ENCODE data around the gene DIRAS1. TPM values are rescaled to one million over a fixed set of nuclear protein-coding genes. Genes with fewer than 3 reads are reported as not detected.
A peak's percentile ranks its signal among the peaks of the same experiment; 100 is the strongest.

Gene DIRAS1
- total and polyA plus RNA-seq, 2 of the 8 experiments (the other 6 are each of a cell fraction or from before 2014, with no cell fraction given) = 20.2 to 22.3 TPM

- Histone ChIP-seq H3K9ac (replicated peaks in 1 of 4; ENCODE audit: extremely low read depth in 1 of 4, low read depth in 3 of 4, low read length in 3 of 4) (no peak overlapping the region), H3K27ac (ENCODE audit: low read depth, low read length) (no peak overlapping the region), H2BK120ac (replicated peaks; ENCODE audit: low read depth, low read length) (no peak overlapping the region), H2BK5ac (ENCODE audit: low read depth, low read length) (no peak overlapping the region), H4K91ac (replicated peaks; ENCODE audit: insufficient read length, low read length) (no peak overlapping the region), H3K4ac (replicated peaks; ENCODE audit: insufficient read length, low read depth, low read length) (no peak overlapping the region), H3K23ac (ENCODE audit: insufficient read length) (no peak overlapping the region), H2BK20ac (ENCODE audit: low read length) (no peak overlapping the region), H3K4me2 (ENCODE audit: insufficient read depth in 1 of 2, low read depth in 2 of 2, low read length in 2 of 2) (no peak overlapping the region), H3K36me3 (ENCODE audit: control insufficient read depth in 2 of 4, insufficient read depth in 4 of 4, low read length in 3 of 4) (peaks cover 8 to 30% (median 20%) of the 10 kb centered on the region in 4 experiments; a peak in 7 of 8 replicates), H3K23me2 (ENCODE audit: low read depth, low read length) (no peaks in the 10 kb centered on the region), H4K8ac (ENCODE audit: extremely low read depth, insufficient read depth, low read length) (peak overlapping the region; percentile 51), H3K79me1 (ENCODE audit: low read depth, low read length) (peaks cover 12% of the 10 kb centered on the region; the same call in 1 of the 2 replicates), H3K14ac (ENCODE audit: insufficient read length) (no peak overlapping the region), H3K56ac (replicated peaks; ENCODE audit: insufficient read length, low read depth, low read length) (no peak overlapping the region), H3K4me3 (ENCODE audit: extremely low read depth in 1 of 4, insufficient read depth in 2 of 4, low read depth in 3 of 4, low read length in 4 of 4) (no peak overlapping the region), H3K18ac (ENCODE audit: extremely low read depth, low read length) (no peak overlapping the region), H2BK15ac (ENCODE audit: low read length) (no peak overlapping the region), H3K79me2 (ENCODE audit: control insufficient read depth in 1 of 2, insufficient read depth in 2 of 2, low read length in 2 of 2) (peaks cover 11 to 42% of the 10 kb centered on the region in 2 experiments; a peak in 3 of 4 replicates), H3K27me3 (replicated peaks in 1 of 4; ENCODE audit: control insufficient read depth in 3 of 4, extremely low read depth in 1 of 4, insufficient read depth in 3 of 4, low read length in 3 of 4) (no peaks in the 10 kb centered on the region), H2AK5ac (ENCODE audit: low read depth, low read length) (no peak overlapping the region), H2BK12ac (ENCODE audit: low read depth, low read length) (no peak overlapping the region), H4K5ac (ENCODE audit: insufficient read length, low read depth, low read length) (no peak overlapping the region), H2AFZ (ENCODE audit: low read length) (no peak overlapping the region), H4K20me1 (replicated peaks in 1 of 2; ENCODE audit: control insufficient read depth in 1 of 2, insufficient read depth in 2 of 2, low read length in 2 of 2) (peaks cover 16 to 31% of the 10 kb centered on the region in 2 experiments), H3K4me1 (replicated peaks in 1 of 4; ENCODE audit: control insufficient read depth in 3 of 4, insufficient read depth in 4 of 4, low read length in 3 of 4) (no peaks in the 10 kb centered on the region), H3K9me3 (ENCODE audit: insufficient read depth in 2 of 2, low read depth in 1 of 2, low read length in 1 of 2) (no peaks in the 10 kb centered on the region)
- POLR2A ChIA-PET (ENCODE audit: partially characterized antibody) = interaction anchor here (0.6 to 1.2 kb wide), 4 partner anchors 10 to 182 kb away, joined by 3 read pairs; no protein-coding TSS in a partner anchor
- 91% methylated on average over 26 of the region's 29 CpGs; no CpG with 5 or more reads in 1 of the 2 experiments for WGBS, 2 experiments (ENCODE audit: extremely low coverage in 1 of 2, insufficient coverage in 1 of 2, insufficient read length in 1 of 2, insufficient replicate concordance in 2 of 2, low coverage in 1 of 2, low lambda C conversion rate in 2 of 2, missing lambda C conversion rate in 1 of 2)
- FAIRE-seq = no peak
- no peak for DNase-seq (ENCODE audit: low read depth in 1 of 2, low spot score in 2 of 2)
- CTCF ChIA-PET (ENCODE audit: partially characterized antibody) = interaction anchor here (0.5 to 1.2 kb wide), 7 partner anchors 10 to 183 kb away, joined by 3 to 6 read pairs (median 3); no protein-coding TSS in a partner anchor
- TF ChIP-seq BCL11A (IDR thresholded peaks at IDR 0.05; ENCODE audit: low read depth in 2 of 2, low read length in 2 of 2) (no peak), CTCF (IDR thresholded peaks at IDR 0.05; ENCODE audit: control extremely low read depth in 1 of 3, insufficient read depth in 1 of 3, low read depth in 1 of 3, low read length in 3 of 3) (peak in 1 of 3 experiments; percentile 20; a peak in 1 of 4 replicates)
Observed at GRCh38 chr19:2768365-2769132, 47.4 kb upstream of the DIRAS1 start.

All from H1 (cell line).